Renal cortex interstitium (tissue), 11 donors: ENCODE measurements around the gene TMEM161B. TPM values are rescaled to one million over a fixed set of nuclear protein-coding genes. Genes with fewer than 3 reads are reported as not detected.
"Not testable (repeated sequence)": the region's sequence is repeated elsewhere in the genome, so short reads cannot be mapped to it uniquely, and the experiment has no call there.

Source experiments
- DNase-seq, 11 donors: peaks; one replicate each; pipeline ENCODE4 v3.0.0-alpha.2; 2013; ENCODE audit warnings: low read depth in 9 of 11, low spot score in 4 of 11; ENCODE audit errors: extremely low read depth in 1 of 11
- polyA plus RNA-seq, 3 donors: library from polyadenylated mRNA; unstranded; fragments of 120-200 nt; gene quantifications; one replicate each; pipeline ENCODE4 v1.2.1, GENCODE V29; 2013; ENCODE audit not compliant: insufficient read length in 3 of 3

Gene TMEM161B
- polyA plus RNA-seq, 3 donors = 23.1 to 28.5 (median 27.5) TPM

DNA sequence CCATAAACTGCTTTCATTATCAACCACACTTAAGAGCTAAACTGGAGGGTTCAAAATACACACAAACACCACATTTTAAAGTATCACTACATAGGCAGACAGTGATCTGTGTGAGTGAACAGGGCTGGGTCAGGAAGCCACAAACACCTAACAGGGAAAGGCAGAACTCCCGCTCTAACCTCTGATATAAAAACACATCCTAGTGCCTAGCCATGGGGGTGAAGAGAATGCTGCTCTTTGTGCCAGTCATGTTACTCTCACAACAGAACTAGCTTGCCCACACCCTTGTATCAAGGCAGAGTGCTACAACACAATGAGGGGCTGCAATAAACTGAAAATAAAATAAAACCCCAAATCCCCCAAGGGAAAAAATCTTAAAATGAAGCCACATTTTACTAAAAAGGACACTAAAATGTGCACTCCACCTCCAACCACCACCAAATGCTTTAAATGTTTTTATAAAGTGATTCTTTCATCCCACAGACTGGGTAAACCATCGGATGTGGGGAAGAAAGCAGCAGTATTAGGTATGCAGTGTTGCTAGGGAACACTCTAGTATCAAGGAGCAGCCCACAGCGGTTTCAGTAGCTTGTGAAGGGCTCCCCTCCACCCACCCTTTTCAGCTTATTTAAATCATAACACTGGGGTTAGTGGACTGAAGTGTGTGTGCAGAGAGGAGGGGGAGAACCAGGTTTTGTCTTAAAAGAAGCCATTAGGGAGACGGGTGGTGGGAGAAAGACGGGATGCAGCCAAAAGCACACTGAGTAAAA, 64.5 kb downstream of the TMEM161B start:
- DNase-seq = no peak

DNA sequence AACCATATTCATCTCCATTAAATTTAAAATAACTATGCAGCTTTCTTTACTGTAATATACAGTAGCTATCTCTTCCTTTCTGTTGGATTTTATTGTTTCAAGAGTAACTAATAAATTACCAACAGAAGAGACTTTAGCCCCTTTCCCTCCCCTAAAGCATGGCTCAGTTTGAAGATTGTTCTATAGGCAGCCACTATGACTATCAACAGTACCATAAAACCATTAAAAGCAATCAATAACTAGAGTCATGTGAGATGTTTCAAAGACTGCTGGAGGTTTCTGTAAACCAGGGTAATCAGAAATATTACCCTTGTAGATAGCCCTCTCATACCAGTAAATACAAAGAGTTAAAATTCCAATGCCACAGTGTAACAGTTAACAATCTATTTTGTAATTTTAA, 73.0 kb downstream of the TMEM161B start:
- DNase-seq = no peak

DNA sequence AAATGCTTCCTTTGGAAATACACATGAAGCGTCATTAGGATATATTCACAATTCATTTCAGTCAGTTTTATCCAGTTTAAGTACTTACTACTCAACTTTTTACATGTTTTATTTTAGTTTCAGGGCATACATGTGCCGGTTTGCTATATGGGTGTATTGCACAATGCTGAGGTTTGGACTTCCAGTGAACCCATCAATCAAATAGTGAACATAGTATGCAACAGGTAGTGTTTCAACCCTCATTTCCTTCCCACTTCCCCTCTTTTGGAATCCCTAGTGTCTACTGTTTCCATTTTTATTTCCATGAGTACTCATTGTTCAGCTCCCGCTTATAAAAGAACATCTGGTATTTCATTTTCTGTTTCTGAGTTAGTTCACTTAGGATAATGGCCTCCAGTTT, 74.7 kb downstream of the TMEM161B start:
- DNase-seq = no peak

DNA sequence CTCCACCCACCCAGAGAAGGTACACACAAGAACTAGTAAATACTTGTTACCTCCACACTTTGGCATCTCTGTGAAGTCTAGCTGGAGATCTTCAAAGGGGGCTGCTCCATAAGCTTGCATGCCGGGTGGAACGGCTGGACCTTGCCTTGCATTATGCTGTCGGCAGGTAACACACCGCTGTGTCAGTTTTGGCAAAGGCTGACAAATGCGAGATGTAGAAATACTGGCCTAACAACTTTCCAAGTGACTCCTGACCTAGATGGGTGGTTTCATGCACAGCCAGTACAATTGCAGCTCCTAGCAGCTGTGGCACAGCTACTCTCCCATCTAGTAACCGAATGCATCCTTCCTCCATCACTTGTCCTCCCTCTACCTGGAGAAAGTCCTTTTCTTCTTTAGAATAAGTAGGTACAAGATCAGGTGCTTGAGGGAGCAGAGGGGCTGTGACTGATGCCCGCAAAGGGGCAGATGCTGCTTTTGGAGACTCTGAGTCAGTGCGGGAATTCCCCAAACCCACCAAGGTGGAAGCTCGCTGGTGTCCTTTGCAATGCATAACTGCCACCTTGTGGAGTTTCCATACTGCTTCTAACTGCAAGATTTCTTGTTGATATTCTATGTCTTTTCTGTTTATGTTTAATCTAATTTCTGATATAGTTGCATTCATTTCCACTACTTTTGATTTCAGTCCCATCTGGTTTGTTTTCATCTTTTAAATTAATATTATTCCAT, 78.4 kb downstream of the TMEM161B start:
- no peak for DNase-seq

DNA sequence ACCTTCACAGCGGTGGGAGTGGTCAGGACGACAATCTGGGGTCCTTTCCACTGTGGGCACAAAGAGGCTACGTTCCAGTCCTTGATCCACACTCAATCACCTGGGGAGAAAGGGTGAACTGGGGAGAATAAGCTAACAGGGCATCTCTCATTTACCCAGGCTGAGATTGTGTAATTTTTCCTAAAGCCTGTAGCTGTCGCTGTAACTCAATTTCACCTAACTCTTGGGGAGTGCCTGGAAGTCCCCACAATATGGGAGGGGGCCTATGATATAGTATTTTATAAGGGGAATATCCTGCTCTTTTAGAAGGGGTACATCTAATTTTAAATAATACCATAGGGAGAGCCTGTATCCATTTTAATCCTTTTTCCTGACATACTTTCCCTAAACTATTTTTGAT, 79.2 kb downstream of the TMEM161B start:
- DNase-seq = not testable (repeated sequence)

DNA sequence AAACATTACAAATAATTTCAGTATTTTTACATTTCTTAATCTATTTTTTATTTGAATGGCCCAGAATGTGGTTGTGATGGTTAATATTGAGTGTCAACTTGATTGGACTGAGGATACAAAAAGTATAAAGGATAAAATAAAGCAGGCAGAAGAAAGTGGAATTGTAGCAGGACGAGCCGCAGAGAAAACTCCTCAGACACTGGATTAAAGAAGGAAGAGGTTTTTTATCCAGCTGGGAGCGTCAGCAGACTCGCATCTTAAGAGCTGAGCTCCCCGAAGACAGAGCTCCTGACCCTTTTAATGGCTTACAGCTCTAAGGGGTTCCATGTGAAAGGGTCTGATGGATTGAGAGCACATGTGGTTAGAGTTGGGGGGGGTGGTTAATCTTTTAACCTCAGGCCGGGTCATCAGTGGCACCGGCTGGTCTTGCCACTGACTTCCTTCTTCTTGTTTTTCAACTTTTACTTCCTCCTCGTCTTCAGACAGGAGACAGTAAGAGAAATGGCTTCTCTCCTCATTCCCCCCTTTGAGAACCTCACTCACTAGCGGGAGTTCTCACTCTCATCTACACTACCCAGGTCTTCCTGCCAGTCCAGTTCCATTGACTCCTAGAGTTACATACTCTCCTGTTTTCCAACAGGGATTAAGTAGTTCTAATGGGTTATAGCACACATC, 80.0 kb downstream of the TMEM161B start:
- DNase-seq = no peak

DNA sequence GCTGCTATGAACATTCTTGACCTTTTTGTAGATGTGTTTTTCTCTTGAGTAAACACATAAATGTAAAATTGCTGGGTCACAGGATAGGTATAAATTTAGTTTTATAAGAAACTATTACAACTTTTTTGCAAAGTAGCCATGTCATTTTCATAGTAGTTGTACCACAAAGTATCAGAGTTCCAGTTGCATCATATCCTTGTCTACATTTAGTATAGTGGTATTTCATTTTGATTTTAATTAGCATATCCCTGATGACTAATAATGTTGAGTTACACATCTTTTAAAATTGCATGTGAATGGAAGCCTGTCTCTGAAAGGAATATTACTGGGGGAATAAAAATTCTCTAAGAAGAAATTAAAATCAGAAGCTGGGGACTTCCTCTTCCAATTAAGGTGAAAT, 85.4 kb downstream of the TMEM161B start:
- DNase-seq = no peak

DNA sequence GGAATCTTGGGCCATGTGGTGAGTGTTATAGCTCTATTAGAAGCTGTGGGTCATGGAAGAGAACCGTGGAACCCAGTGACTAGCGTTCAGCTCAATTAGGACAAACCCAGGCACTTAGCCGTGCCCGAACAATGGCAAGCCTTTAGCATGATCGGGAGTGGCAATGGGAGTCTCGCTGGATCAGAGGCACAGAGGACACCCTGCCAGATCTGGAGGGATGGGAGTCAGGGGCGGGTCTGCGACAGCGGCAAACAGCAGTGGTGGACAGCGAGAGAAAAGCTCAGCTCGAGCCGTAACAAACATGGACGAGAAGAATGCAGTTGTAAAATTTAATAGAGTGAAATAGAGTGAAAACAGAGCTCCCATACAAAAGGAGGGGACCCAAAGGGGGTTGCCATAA, 91.2 kb downstream of the TMEM161B start:
- DNase-seq = not testable (repeated sequence)

DNA sequence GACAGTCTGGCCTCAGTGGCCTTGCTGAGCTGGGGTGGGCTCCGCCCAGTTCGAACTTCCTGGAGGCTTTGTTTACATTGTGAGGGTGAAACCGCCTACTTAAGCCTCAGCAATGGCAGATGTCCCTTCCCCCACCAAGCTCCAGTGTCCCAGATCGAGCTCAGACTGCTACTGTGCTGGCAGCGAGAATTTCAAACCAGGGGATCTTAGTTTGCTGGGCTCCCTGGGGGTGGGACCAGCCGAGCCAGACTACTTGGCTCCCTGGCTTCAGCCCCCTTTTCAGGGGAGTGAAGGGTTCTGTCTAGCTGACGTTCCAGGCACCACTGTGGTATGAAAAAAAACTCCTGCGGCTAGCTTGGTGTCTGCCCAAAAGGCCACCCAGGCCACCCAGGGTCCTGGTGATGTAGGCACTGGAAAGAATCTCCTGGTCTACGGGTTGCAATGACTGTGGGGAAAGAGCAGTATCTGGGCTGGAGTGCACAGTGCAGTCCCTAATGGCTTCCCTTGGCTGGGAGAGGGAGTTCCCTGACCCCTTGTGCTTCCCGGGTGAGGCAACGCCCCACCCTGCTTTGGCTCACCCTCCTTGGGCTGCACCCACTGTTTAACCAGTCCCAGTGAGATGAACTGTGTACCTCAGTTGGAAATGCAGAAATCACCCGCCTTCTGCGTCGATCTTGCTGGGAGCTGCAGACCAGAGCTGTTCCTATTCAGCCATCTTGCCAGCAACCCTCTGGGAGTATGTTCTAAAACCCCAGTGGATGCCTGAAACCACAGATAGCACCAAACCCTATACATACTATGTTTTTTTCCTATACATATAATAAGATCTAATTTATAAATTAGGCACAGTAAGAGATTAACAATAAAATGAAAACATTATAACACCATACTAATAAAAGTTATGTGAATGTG, 95.5 kb downstream of the TMEM161B start:
- no peak for DNase-seq

DNA sequence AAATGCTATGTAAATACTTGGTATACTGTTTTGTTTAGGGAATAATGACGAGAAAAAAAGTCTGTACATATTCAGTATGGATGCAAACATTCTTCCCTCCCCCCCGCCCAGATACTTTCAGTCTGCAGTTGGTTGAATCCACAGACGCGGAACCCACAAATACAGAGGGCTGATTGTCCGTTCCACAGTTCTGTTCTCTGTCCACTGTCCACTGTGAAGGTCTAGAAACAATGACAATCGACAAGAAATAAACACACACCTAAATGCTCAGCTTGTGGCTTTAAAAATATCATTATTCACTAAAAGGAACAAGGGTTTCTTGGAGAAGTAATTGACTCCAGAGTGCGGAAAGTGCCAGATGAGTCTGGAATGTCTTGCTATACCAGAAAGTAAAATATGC, 109.1 kb downstream of the TMEM161B start:
- no peak for DNase-seq

DNA sequence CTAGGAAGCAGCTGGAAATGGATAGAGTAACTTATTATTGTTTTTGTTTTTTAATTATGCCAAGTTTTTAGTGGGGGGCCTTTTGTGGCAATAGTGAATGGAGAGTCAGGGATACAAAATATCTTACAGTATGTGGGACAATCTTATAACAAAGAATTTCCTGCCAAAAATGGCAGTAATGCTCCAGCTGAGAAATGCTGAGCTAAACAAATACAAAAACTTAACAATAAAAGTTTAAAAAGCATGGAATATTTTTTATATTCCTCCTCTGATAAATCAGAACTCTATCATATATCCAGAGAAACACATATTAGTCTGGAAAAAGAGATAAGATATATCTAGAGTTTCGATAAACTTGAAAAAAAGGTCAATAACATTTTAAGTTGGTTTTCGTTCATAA, 110.6 kb downstream of the TMEM161B start:
- no peak for DNase-seq

DNA sequence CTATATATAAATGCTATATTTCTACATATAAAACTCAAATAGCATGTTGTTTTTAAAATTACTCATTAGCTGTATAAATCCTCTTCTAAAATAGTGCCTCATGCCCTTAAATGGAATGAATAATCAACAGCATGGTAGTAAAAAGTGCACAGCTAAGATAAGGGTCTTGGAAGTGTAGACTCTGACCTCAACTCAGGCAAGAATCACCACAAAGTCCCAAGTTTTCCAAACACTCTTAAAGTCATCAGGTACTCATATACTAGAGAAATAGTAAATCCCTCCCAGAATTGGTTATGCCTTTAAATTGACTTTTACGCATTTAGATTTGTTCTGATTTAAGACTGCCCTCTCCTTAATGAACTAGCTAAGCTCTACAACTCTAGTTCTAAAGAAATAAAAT, 113.8 kb downstream of the TMEM161B start:
- no peak for DNase-seq

DNA sequence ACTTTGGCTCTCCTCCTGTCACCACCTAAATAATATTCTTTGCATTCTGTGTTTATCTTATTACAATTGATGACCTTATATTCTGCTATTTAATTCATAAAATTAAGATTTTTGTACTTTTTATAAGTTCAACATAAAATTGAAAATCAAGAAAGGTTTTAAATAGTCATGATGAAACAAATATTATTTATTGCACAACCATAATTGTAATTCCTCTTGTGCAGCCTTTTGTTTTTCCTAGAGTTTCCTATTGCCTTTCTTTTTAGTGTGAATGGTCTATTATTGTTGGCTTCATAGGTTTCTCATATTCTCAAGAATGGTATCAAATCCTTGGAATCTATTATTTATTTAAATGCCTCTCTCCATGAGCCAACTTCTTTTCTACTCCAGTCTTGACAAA, 117.9 kb downstream of the TMEM161B start:
- DNase-seq = no peak

DNA sequence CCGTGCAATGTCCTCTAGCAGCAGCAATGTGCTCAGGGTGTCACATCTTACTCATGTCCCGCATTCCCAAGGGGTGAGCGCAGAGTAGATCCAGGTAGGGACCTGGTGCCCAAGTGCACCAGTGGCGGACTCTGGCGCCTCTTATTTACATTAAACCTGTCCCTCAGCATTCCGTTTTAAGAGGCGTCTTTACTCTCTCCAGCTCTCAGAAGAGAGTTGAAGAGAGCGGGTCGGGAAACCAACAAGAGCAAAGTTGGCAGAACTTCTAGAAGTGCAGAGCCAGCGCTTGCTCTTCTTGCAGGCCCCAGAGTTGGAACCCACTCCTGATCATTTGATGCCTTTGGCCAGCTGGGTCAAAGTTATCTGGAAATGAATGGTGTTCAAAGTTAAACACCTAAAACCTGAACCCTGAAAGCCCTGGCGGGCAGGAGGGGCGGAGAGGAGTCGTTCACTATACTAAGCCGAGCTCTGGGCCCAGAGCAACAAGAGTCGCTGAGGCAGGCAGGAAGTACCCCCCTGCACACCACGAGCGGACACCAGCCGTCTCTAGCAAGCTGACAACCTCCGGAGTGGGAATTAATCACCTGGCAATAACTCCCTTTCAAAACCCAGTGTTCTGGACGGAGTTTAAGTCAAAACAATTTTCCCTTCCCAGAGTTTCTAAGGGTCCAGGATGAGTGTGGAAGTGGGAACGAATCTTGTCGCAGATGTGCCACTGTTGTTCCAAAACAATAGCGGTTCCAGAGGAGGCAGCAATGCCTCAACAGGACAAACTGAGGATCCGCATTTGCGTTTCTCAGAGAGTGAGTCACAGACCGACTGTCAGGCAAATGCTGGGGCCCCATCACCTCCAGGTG, 122.8 kb downstream of the TMEM161B start:
- DNase-seq = no peak

DNA sequence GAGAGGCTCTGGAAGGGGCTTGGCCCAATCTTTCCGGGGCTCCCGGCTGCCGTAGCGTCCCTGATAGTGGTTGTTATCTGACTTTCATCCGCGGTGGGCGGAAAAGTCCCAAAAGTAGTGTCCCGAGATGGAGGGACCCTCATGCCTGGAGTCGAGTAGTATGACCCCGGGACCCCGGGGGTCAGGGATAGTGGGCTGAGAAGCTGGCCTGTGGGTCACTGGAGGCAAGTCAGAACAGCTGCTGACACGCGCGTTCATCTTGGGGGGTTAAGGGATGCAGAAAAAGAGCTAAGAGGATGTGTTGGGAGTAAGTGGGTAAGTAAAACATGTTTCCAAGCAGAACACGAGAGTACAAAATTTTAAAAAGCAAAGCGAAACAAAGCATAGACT, 123.4 kb downstream of the TMEM161B start:
- DNase-seq = no peak
